Measurements from ENCODE around the gene TLX3. TPM values are rescaled to one million over a fixed set of nuclear protein-coding genes. Genes with fewer than 3 reads are reported as not detected.

TLX3 gene
- total and polyA plus RNA-seq, 2 of the 8 experiments (the other 6 are each of a cell fraction or from before 2014, with no cell fraction given), result not detected

DNA sequence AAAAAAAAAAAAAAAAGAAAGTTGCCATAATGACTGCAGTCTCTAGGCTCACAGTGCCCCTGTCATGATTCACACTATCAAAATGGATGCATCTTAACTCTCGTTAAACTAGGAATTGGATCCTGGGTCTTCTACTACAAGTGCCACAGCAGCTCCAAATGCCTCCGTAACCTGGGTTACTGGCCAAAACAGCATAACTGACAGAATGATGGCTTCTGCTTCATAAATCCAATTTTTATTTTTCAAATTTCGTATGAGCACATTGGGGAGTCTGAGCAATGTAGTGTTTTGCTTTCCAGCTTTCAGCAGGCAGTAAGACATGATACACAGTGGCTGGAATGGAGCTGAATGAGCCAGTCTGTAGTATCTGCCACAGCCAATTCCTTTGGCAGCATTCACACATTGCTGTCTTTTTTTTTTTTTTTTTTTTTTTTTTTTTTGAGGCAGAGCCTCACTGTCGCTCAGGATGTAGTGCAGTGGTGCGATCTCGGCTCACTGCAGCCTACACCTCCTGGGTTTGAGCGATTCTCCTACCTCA lies 42.6 kb downstream of the TLX3 start:
- H3K4me3 ChIP-seq (ENCODE audit: extremely low read depth in 1 of 4, insufficient read depth in 2 of 4, low read depth in 3 of 4, low read length in 4 of 4), result no peak overlapping the region
- H3K27me3 ChIP-seq (replicated peaks in 1 of 4; ENCODE audit: control insufficient read depth in 3 of 4, extremely low read depth in 1 of 4, insufficient read depth in 3 of 4, low read length in 3 of 4), result no peaks in the 10 kb centered on the region
- no peak overlapping the region for H2BK20ac ChIP-seq (ENCODE audit: low read length)
- H3K18ac ChIP-seq (ENCODE audit: extremely low read depth, low read length), result no peak overlapping the region
- POLR2A ChIA-PET (ENCODE audit: partially characterized antibody), result interaction anchor here (0.7 to 1.1 kb wide), 3 partner anchors 36 to 931 kb away, joined by 3 to 4 read pairs (median 4); no protein-coding TSS in a partner anchor
- H3K4ac ChIP-seq (replicated peaks; ENCODE audit: insufficient read length, low read depth, low read length), result no peak overlapping the region
- H2BK15ac ChIP-seq (ENCODE audit: low read length), result no peak overlapping the region
- H2BK120ac ChIP-seq (replicated peaks; ENCODE audit: low read depth, low read length), result no peak overlapping the region
- FAIRE-seq (no peak), DNase-seq (ENCODE audit: low read depth in 1 of 2, low spot score in 2 of 2) (no peak)
- no peak overlapping the region for H2BK12ac ChIP-seq (ENCODE audit: low read depth, low read length)
- no peaks in the 10 kb centered on the region for H3K79me1 ChIP-seq (ENCODE audit: low read depth, low read length)
- CTCF ChIA-PET (ENCODE audit: partially characterized antibody), result interaction anchor here (0.6 to 1.5 kb wide), 6 partner anchors 9 to 603 kb away, joined by 3 to 6 read pairs (median 3); no protein-coding TSS in a partner anchor
- no peak overlapping the region for H3K23ac ChIP-seq (ENCODE audit: insufficient read length)
- H2BK5ac ChIP-seq (ENCODE audit: low read depth, low read length), result no peak overlapping the region
- no peaks in the 10 kb centered on the region for H3K23me2 ChIP-seq (ENCODE audit: low read depth, low read length)
- 90% methylated on average over 7 of the region's 7 CpGs; no CpG with 5 or more reads in 1 of the 2 experiments for WGBS, 2 experiments (ENCODE audit: extremely low coverage in 1 of 2, insufficient coverage in 1 of 2, insufficient read length in 1 of 2, insufficient replicate concordance in 2 of 2, low coverage in 1 of 2, low lambda C conversion rate in 2 of 2, missing lambda C conversion rate in 1 of 2)
- no peak overlapping the region for H3K14ac ChIP-seq (ENCODE audit: insufficient read length)
- H4K5ac ChIP-seq (ENCODE audit: insufficient read length, low read depth, low read length), result no peak overlapping the region
- H3K9ac ChIP-seq (replicated peaks in 1 of 4; ENCODE audit: extremely low read depth in 1 of 4, low read depth in 3 of 4, low read length in 3 of 4), result no peak overlapping the region
- H2AFZ ChIP-seq (ENCODE audit: low read length), result no peak overlapping the region
- H2AK5ac ChIP-seq (ENCODE audit: low read depth, low read length), result no peak overlapping the region
- no peaks in the 10 kb centered on the region for H3K4me1 ChIP-seq (replicated peaks in 1 of 4; ENCODE audit: control insufficient read depth in 3 of 4, insufficient read depth in 4 of 4, low read length in 3 of 4)
- H4K91ac ChIP-seq (replicated peaks; ENCODE audit: insufficient read length, low read length), result no peak overlapping the region
- no peaks in the 10 kb centered on the region for H3K9me3 ChIP-seq (ENCODE audit: insufficient read depth in 2 of 2, low read depth in 1 of 2, low read length in 1 of 2)
- no peak overlapping the region for H3K27ac ChIP-seq (ENCODE audit: low read depth, low read length)
- no peaks in the 10 kb centered on the region for H3K79me2 ChIP-seq (ENCODE audit: control insufficient read depth in 1 of 2, insufficient read depth in 2 of 2, low read length in 2 of 2)
- H4K20me1 ChIP-seq (replicated peaks in 1 of 2; ENCODE audit: control insufficient read depth in 1 of 2, insufficient read depth in 2 of 2, low read length in 2 of 2), result no peaks in the 10 kb centered on the region
- no peak overlapping the region for H4K8ac ChIP-seq (ENCODE audit: extremely low read depth, insufficient read depth, low read length)
- no peak overlapping the region for H3K4me2 ChIP-seq (ENCODE audit: insufficient read depth in 1 of 2, low read depth in 2 of 2, low read length in 2 of 2)
- no peaks in the 10 kb centered on the region for H3K36me3 ChIP-seq (ENCODE audit: control insufficient read depth in 2 of 4, insufficient read depth in 4 of 4, low read length in 3 of 4)
- no peak overlapping the region for H3K56ac ChIP-seq (replicated peaks; ENCODE audit: insufficient read length, low read depth, low read length)
- TF ChIP-seq SP4 (IDR thresholded peaks at IDR 0.05; ENCODE audit: low read length), result no peak
- TF ChIP-seq SAP30 (IDR thresholded peaks at IDR 0.05; ENCODE audit: insufficient read depth, insufficient replicate concordance, low read length), result no peak
- TF ChIP-seq RXRA (IDR thresholded peaks at IDR 0.05; ENCODE audit: insufficient read depth, low read depth, low read length), result no peak

Data from H1 (cell line).